Smooth muscle cell (in vitro differentiated cells): ENCODE results near the gene EBP. TPM values are rescaled to one million over a fixed set of nuclear protein-coding genes. Genes with fewer than 3 reads are reported as not detected.

Source experiments
- DNase-seq: peaks from one replicate; lab custom pipeline; 2025; ENCODE audit not compliant: unreplicated experiment; lab: John Stamatoyannopoulos, UW
- H2AFZ ChIP-seq: fragments of 200-600 bp; sonication (generic); 2 replicates; pipeline ENCODE4 v1.6.0; 2016; ENCODE audit warnings: antibody characterized with exemption, low read depth, mild to moderate bottlenecking
- H3F3A ChIP-seq: fragments of 200-600 bp; sonication (generic); 2 replicates; pipeline ENCODE4 v1.6.0; 2017; ENCODE audit warnings: antibody characterized with exemption, low read depth
- H3K27ac ChIP-seq: fragments of 200-600 bp; sonication (generic); 2 replicates; pipeline ENCODE4 v1.5.1; 2016; ENCODE audit warnings: low read depth, mild to moderate bottlenecking
- H3K27me3 ChIP-seq: fragments of 200-600 bp; sonication (generic); 2 replicates; pipeline ENCODE4 v1.6.1; 2016; ENCODE audit warnings: low read depth, mild to moderate bottlenecking
- H3K36me3 ChIP-seq: fragments of 200-600 bp; sonication (generic); 2 replicates; pipeline ENCODE4 v1.5.1; 2016; ENCODE audit warnings: low read depth
- H3K4me1 ChIP-seq: fragments of 200-600 bp; sonication (generic); 2 replicates; pipeline ENCODE4 v1.5.1; 2016; ENCODE audit warnings: low read depth
- H3K4me2 ChIP-seq: fragments of 200-600 bp; sonication (generic); 2 replicates; pipeline ENCODE4 v1.6.0; 2016; ENCODE audit warnings: mild to moderate bottlenecking
- H3K4me3 ChIP-seq: fragments of 200-600 bp; sonication (generic); 2 replicates; pipeline ENCODE4 v1.5.1; 2016; ENCODE audit warnings: mild to moderate bottlenecking
- H3K79me2 ChIP-seq: fragments of 200-600 bp; sonication (generic); 2 replicates; pipeline ENCODE4 v1.6.0; 2016; ENCODE audit warnings: low read depth, mild to moderate bottlenecking
- H3K9ac ChIP-seq: fragments of 200-600 bp; sonication (generic); 2 replicates; pipeline ENCODE4 v1.6.0; 2016; ENCODE audit warnings: low read depth
- H3K9me3 ChIP-seq: fragments of 200-600 bp; sonication (generic); replicated peaks from 2 replicates; pipeline ENCODE4 v1.5.1; 2016; ENCODE audit warnings: low read depth
- H4K20me1 ChIP-seq: fragments of 200-600 bp; sonication (generic); 2 replicates; pipeline ENCODE4 v1.6.0; 2016; ENCODE audit warnings: low read depth
- WGBS: methylation state at CpG from one replicate; pipeline ENCODE4 v1.1.7; 2016; ENCODE audit warnings: low lambda C conversion rate; 5-methylcytosine and 5-hydroxymethylcytosine counted together
- polyA plus RNA-seq: library from polyadenylated mRNA; unstranded; fragments of >200 nt; fragmentation: Nextera tagmentation; extraction: Ambion mirVana; gene quantifications from 2 replicates; pipeline ENCODE4 v1.2.1, GENCODE V29; 2016
- total RNA-seq: library from RNA; depleted of rRNA; stranded (reverse); fragments of >200 nt; gene quantifications from 2 replicates; pipeline ENCODE4 v1.2.3, GENCODE V29; 2014
- TF ChIP-seq, protein P1 (sequence below): fragments of 200-600 bp; sonication (generic); IDR thresholded peaks from 2 replicates; pipeline ENCODE4 v1.5.1; 2017; ENCODE audit warnings: borderline replicate concordance, mild to moderate bottlenecking, antibody characterized with exemption; ENCODE audit not compliant: insufficient read depth, poor library complexity, severe bottlenecking

The EBP gene
- total and polyA plus RNA-seq, 2 experiments from 2014 or later = 63.0 to 85.5 TPM

DNA sequence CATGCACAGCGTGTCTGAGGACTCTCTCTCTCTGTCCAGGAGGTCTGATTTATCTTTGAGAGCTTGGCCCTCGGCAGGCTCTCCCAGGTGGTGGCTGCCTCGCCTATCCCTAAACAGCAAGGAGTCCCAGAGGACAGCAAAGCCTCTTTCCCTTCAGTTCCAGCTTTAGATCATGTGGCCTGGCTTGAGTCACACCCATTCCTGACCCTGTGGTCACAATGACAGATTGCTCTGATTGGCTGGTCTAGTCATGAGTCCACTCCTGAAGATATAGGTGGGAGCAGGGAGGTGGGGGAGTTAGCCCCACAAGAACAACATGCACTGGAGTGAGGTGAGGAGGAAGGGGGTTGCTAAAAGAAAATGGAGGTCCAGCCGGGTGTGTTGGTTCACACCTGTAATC lies 24.9 kb upstream of the EBP start:
- no peak overlapping the region for H3K4me3 ChIP-seq
- H3K79me2 ChIP-seq = no peaks in the 10 kb centered on the region
- H4K20me1 ChIP-seq = no peaks in the 10 kb centered on the region
- no peak overlapping the region for H3K27ac ChIP-seq
- no peaks in the 10 kb centered on the region for H3K36me3 ChIP-seq
- TF ChIP-seq, protein P1, sequence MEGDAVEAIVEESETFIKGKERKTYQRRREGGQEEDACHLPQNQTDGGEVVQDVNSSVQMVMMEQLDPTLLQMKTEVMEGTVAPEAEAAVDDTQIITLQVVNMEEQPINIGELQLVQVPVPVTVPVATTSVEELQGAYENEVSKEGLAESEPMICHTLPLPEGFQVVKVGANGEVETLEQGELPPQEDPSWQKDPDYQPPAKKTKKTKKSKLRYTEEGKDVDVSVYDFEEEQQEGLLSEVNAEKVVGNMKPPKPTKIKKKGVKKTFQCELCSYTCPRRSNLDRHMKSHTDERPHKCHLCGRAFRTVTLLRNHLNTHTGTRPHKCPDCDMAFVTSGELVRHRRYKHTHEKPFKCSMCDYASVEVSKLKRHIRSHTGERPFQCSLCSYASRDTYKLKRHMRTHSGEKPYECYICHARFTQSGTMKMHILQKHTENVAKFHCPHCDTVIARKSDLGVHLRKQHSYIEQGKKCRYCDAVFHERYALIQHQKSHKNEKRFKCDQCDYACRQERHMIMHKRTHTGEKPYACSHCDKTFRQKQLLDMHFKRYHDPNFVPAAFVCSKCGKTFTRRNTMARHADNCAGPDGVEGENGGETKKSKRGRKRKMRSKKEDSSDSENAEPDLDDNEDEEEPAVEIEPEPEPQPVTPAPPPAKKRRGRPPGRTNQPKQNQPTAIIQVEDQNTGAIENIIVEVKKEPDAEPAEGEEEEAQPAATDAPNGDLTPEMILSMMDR = no peak
- H3K4me1 ChIP-seq = no peaks in the 10 kb centered on the region
- H3K27me3 ChIP-seq = no peaks in the 10 kb centered on the region
- WGBS = 79% methylated on average over 4 of the region's 4 CpGs
- H2AFZ ChIP-seq = no peak overlapping the region
- no peak overlapping the region for H3K4me2 ChIP-seq
- H3K9ac ChIP-seq = no peak overlapping the region
- no peaks in the 10 kb centered on the region for H3K9me3 ChIP-seq
- H3F3A ChIP-seq = no peaks in the 10 kb centered on the region
- DNase-seq = no peak

DNA sequence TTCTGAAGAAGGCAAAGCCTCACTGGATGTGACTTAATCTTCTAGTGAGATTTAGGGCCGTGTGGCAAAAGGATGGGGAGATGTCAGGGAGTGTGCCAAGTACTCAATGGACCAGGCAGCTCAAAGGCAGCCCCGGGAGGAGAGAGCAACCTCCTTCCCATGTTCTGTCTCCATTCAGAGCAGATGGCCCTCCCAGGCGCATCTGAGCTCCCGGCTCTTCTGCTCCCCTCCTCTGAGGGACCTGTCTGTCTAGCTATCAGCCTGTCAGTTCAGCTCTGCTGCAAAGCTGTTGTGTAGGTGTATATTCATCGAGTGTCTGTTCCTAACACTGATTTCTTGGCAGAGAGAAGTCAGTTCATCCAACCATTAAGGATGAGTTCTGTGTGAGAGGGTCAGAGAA lies 23.7 kb upstream of the EBP start:
- Histone ChIP-seq H3K4me1 (no peaks in the 10 kb centered on the region), H3K79me2 (no peaks in the 10 kb centered on the region), H4K20me1 (no peaks in the 10 kb centered on the region), H3K4me3 (no peak overlapping the region), H3K9ac (no peak overlapping the region), H3K27me3 (no peaks in the 10 kb centered on the region), H3K9me3 (no peaks in the 10 kb centered on the region), H3F3A (no peaks in the 10 kb centered on the region), H2AFZ (no peak overlapping the region), H3K27ac (peak overlapping the region; percentile 32), H3K4me2 (no peak overlapping the region), H3K36me3 (no peaks in the 10 kb centered on the region)
- no peak for DNase-seq
- WGBS = 66% methylated on average over 5 of the region's 5 CpGs
- TF ChIP-seq, protein P1 = no peak

DNA sequence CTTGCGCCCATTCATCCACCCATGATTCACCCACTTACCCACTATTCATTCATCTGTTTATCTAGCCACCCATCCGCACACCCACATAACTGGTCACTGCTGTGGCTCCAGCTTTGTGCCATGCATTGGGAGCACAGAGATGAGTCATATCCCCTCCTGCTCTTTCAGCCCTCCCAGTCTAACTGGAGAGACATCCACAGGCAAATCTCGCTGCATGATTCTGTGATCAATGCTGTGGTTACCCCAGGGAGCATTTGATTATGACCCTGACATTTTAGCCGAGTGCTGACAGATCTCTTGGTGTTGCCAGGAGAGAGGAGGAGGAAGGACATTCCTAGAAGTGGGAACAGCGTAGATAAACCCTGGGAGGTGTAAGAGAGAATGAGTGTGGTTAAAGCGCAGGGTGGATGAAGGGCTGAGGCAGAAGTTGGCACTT lies 23.2 kb upstream of the EBP start:
- H3K4me1 ChIP-seq = no peaks in the 10 kb centered on the region
- WGBS = 39% methylated on average over 6 of the region's 6 CpGs
- no peak overlapping the region for H3K4me3 ChIP-seq
- H3K4me2 ChIP-seq = peak overlapping the region; percentile 8
- no peaks in the 10 kb centered on the region for H3K79me2 ChIP-seq
- H3K9me3 ChIP-seq = no peaks in the 10 kb centered on the region
- no peaks in the 10 kb centered on the region for H3K36me3 ChIP-seq
- TF ChIP-seq, protein P1 = no peak
- no peak for DNase-seq
- no peak overlapping the region for H3K27ac ChIP-seq
- no peaks in the 10 kb centered on the region for H3F3A ChIP-seq
- no peak overlapping the region for H2AFZ ChIP-seq
- H4K20me1 ChIP-seq = no peaks in the 10 kb centered on the region
- no peak overlapping the region for H3K9ac ChIP-seq
- H3K27me3 ChIP-seq = no peaks in the 10 kb centered on the region

DNA sequence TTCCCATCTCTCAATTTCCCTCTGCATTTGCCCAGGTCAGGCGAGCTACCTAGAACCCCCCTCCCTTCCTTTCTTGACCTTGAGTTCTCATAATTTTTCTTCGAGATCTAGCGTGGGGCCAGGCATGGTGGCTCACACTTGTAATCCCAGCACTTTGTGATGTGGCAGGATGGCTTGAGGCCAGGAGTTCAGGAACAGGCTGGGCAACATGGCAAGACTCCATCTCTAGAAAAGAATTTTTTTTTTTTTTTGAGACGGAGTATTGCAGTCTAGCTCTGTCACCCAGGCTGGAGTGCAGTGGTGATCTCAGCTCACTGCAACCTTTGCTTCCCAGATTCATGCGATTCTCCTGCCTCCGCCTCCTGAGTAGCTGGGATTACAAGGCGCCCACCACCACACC lies 17.3 kb upstream of the EBP start:
- DNase-seq = no peak
- WGBS = 83% methylated on average over 7 of the region's 7 CpGs

More for the DNA sequence above, 17.3 kb upstream of the EBP start:
- no peaks in the 10 kb centered on the region for H3K27me3 ChIP-seq
- no peak overlapping the region for H3K4me2 ChIP-seq
- no peak overlapping the region for H3K4me3 ChIP-seq
- H3K27ac ChIP-seq = no peak overlapping the region
- no peaks in the 10 kb centered on the region for H3K4me1 ChIP-seq
- H3F3A ChIP-seq = no peaks in the 10 kb centered on the region
- no peak overlapping the region for H3K9ac ChIP-seq
- H3K79me2 ChIP-seq = no peaks in the 10 kb centered on the region
- TF ChIP-seq, protein P1 = no peak
- no peaks in the 10 kb centered on the region for H3K36me3 ChIP-seq
- H3K9me3 ChIP-seq = no peaks in the 10 kb centered on the region
- no peak overlapping the region for H2AFZ ChIP-seq
- no peaks in the 10 kb centered on the region for H4K20me1 ChIP-seq
